Stimulated activated CD8-positive, alpha-beta memory T cell treated with anti-CD3 and anti-CD28 coated beads, Interleukin-7, amount 100 ng/mL, for 24 hours (primary cell): ENCODE data around the gene MFAP4.
A peak's percentile ranks its signal among the peaks of the same experiment; 100 is the strongest.
"Not testable (repeated sequence)": the region's sequence is repeated elsewhere in the genome, so short reads cannot be mapped to it uniquely, and the experiment has no call there.

Experiments
- DNase-seq: peaks from one replicate; pipeline ENCODE4 v3.0.0-alpha.2; 2020; ENCODE audit warnings: low read depth

The MFAP4 gene

DNA sequence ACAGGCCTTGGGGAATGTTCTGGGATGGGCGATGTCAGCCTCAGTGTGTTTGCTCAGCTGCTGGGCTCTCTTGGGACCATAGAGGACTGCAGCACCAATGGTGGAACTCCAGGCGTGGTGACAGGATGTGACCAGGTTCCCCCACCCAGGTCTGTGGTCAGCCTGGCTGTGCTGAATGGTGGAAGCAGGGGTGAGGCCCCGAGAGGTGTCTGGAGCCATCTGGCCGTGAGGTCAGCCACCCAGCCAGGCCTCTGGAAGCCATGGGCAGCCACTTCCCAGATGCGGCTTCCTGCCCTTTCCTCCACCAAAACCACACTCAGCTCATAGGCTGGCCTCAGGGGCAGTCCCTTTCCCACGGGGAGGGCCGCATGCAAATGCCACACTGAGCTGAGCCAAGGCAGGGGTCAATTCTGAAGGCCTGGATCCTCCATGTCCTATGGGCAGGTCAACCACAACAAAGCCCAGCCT lies 16.5 kb downstream of the MFAP4 start:
- no peak for DNase-seq

DNA sequence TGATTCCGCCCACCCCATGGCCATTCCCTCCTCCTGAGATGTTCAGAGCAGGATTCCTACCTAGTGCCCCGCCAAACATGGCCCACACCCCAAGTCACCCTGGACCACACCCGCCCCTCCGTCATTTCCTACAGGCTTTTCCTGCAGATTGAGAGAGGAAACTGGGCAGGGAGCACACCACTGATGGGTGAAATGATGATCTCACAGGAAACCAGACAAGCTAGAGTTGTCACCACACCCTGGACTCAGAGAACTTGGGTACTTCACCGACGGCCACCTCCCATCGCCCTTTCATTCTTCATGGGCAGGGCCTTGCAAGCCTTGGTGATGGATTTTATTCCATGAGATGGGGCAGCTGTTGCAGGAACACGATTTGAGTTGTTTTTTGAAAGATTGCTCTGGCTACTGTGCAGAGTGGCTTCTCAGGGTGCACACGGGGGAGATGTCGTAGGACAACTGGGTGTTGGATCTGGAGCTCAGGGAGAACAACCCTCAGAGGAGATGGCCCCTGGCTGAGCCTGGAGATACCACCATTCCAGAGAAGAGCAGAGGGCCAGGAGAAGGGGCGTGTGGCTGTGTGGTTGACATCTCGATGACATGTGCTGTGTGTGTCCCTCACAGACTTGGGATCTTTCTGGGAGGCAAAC lies 17.0 kb downstream of the MFAP4 start:
- DNase-seq, result no peak

DNA sequence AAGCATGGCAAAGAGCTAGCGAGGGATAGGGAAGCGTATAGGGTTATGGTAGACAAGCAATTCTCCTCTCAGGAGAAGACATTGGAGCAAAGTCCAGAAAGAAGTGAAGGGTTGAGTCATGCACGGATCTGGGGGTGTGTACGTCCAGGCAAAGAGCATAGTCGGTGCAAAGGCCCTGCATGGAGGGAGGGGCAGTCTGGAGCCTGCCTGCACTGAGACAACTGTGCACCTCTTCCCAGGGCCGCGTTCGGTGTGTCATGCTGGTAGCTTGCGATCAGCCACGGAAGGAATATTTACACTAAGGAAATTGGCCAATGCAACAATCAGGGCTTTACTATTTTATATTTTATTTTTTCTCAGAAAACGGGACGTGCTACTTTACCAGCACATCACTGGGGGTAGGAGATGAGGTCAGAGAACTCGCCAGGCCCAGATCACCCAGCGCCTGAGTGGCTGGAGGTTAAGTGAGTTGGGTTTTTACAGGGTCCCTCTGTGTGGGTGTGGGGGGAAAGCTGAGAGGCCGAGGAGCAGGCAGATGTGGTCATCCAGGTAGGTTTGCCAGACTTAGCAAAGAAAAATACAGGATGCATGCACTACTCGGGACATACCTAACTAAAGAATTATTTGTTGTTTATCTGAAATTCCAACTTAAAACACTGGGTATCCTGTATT lies 17.7 kb downstream of the MFAP4 start:
- no peak for DNase-seq

DNA sequence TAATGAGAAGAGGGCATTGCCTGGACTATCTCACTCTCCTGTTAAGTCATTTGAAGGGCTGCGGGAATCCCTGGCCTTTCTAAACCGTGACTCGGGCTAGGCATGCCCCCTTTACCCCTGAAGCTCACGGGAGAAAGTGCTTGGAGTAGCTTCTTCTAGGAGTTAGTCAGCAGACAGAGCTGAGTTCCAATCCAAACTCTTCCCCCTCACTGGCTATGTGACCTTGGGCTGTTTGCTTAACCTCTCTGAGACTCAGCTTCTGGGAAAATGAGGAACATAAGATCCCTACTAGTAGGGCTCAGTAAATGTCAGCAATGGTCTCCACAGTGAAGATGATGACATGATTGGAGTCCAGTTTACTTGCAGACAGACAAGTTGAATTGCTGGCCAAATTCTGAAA lies 18.8 kb downstream of the MFAP4 start:
- no peak for DNase-seq

DNA sequence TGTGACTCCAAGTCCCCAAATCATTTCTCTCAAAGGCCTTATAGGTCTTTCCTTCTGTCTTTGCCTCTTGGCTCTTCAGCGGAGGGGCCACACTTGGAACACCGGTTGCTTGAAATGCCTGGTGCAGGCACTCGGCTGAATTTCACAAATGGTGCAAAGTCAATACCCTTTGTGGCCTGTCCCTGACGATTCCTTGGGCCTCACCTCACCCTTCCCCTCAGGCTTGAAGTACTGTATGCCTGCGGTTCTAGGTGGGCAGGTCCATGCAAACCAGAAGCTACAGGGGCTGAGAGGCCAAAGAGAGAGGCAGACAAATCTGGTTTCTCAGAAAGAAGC lies 20.4 kb downstream of the MFAP4 start:
- DNase-seq, result no peak

DNA sequence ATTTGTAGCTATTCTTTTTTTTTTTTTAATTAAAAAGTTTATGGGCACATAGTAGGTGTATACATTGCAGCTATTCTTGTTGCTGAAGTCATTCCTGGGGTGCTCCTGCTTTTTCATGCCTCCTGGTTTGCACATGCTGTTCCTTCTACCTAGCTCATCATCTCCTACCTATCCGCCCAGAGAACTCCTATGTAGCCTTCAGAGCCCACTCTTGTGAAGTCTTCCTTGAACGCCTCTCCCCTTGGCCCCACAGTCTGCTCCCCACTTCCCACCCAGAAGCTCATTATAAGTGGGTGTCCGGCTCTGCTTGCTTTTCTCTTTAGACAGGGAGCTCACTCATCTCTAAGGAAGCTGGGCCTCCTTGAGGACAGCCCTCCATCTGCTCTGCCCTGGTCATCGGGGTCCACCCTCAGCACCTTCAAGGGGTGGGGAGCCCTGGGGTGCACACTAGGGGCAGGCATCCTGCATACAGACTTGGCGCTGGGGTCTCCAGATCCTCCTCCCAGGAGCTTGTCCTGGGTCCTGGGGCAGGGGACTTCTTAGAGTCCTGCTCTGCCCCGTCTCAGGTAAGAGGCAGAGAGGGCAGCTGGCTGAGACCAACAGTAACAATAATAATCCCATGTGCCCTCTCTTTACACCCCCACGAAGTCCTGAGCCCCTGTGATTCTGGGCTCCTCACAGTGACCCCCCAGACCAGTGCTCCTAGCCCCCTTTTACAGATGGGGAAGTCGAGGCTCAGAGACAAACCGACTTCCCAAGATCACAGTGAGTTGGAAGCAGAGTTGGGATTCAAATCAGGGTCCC lies 21.0 kb downstream of the MFAP4 start:
- no peak for DNase-seq

DNA sequence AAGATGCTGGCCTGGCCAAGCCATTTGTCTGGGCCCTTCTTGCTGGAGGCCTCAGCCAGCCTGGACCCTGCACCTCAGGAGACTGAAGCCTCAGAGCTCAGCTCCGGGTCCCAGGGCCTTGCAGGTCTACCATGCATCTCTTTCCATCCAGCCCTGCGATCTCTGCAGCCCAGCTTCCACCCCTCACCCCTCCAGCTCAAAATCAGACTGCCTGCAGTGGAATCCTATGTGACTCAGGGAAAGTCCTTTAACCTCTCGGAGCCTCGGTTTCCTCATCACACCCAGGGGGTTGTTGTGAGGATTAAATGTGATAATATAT lies 21.5 kb downstream of the MFAP4 start:
- no peak for DNase-seq

DNA sequence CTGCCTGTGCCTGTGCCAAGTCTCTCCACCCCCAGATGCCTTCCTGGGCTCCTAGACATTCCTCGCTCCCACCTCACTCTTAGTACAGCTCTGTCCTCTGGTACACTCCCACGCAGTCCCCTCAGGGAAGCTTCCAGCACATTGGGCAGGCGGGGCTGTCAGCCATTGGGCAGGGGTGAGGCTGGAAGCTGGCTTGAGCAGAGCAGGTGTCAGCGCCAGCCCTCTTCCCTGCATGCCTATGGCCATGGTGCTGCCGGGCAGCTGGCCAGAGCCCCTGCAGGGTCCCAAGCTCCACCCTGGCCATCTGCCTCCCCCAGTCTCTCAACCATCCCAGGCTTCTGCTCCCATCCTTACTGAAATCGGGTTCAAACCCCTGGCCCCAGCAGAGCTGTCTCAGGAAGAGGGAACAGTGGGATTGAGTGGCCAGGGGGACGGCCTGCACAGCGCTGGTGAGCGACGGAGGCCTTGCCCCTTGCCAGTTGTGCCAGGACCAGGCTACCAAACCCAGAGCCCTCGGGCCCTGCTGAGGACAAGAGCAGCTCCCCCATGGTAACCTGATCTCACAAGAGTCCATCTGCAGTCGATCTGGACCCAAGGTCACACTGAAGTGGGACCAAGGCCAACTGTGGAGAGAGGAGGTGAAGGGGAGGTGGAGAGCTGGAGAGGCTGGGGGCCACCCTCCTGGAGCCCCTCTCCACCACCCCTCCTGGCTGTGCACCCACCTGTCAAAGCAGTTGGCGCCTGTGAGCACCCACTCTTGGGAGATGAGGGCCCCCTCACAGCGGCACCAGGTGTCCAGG lies 22.1 kb downstream of the MFAP4 start:
- DNase-seq, result no peak

DNA sequence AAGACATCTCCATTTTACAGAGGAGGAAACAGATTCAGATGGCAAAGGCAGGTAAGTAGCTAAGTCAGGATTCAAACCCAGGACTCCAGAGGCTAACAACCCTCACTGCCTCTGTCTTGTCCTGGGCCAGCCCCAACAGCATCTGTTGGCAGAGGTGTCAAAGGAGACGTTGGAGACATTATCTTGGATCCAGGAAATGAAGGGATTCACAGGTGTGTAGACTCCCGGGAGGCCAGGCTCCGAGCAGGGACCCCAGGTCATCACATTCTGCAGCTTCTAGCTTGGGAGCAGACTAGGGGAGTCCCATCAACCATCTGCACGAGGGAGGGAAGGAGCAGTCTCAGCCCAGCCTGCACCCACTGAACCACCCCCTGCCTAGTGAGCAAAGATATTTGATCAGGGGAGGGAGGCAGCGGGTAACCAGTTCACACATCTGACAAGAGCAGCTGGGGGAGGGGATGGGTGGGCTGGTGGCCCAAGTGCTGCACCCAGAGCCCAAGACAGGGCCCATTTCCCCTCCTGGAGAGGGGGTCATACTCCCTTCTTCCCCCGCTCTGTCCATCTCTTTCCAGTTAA lies 23.4 kb downstream of the MFAP4 start:
- DNase-seq, result no peak

DNA sequence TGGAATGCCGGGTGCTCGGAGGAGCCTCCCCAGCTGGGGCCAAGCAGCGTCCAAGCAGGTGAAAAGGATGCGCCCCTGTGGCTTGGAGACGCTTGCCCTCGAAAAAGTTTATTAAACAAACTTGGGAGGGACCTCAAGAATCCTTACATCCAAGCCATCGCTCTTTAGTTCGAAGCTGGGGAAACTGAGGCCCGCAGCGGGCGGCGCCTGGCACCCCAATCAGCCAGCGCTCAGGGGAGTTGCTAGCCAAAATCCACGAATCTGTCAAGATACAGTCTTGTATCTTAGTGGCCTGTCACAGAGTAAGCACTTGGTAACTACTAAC lies 23.9 kb downstream of the MFAP4 start:
- no peak for DNase-seq

DNA sequence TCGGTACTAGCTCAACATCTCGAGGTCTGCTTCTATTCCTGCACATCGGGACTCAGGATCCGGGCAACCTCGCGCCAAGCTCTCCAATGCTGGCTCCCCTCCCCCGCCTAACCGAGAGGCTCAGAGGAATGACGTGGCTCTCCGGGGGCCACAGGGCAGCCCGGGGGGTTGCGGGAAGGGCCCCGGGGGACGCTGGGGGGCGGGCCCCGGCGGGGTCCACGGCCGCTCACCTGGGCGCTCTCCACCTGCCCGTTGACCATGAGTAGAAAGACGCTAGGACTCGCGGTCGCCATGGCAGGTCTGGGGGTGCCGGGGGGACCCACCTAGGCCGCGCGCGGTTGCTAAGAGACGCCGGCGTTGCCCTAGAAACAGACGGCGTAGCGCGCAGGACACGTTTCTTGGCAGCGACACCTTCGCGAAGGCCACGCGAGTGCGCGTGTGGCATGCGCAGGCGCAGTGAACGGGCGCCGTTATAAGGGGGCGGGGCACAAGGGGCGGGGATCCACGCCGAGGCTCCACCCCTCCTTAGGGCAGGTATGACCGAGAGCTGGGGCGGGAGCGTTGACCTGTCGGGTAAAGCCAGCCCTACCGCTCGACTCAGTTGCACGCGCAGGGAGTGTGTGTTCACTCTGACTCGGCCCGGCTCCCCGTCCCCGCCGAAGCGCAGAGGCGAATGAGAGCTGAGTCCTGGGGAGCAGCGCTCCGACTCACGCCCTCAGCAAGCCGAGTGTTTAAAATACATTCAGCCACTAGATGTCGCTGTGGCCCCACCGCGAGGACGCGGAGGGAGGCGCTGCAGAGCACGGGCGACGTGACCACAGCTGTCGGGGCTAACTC lies 24.5 kb downstream of the MFAP4 start, which contains the start of gene B9D1:
Gene B9D1, minus strand, starts transcription at position 447 of the 837 bp plus-strand sequence. Its CDS starts 154 bp downstream, at position 293.
- peak; percentile 87 for DNase-seq

DNA sequence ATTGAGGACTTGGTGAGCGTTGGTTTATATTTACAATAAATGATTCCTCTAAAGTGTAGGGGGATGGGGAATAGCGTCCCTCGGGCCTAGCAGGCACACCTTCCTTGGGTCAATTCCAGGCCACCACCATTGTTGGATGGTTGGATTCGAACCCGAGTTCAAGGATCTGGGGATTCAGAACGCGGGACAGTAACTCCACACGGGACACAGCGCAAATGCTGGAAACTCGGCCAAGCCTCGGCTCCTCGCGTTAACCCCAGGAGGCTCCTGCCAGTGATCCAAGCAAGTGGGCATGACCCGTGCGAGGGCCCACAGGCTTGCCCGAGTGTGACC lies 25.1 kb downstream of the MFAP4 start:
- DNase-seq, result no peak

DNA sequence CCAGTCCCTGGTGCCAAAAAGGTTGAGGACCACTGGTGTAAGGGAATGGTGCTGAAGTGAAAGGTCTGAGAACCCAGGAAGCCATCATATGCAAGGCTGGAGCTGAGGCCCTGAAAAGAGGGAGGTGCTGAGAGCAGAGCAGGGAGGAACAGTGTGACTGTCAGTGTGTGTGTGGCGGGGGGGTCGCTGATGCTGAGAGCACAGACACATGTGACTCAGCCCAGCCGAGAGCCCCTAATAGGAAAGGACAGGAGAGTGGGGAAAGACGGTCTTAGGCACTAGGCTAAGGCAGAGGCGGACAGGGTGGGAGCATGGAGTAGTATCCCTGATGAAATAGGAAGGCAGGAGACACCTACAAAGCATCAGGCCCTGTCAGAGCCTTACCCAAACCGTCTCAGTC lies 25.7 kb downstream of the MFAP4 start:
- no peak for DNase-seq

DNA sequence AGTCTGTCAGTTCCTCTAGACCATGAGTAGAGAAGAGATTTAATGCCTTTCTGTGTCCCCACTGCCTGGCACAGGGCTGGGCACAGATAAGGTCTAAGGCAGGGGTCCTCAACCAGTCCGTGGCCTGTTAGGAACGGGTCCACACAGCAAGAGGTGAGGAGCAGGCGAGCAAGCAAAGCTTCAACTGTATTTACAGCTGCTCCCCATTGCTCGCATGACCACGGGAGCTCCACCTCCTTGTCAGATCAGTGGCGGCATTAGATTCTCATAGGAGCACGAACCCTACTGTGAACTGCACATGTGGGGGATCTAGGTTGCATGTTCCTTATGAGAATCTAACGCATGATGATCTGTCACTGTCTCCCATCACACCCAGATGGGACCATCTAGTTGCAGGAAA lies 26.2 kb downstream of the MFAP4 start:
- DNase-seq, result no peak

DNA sequence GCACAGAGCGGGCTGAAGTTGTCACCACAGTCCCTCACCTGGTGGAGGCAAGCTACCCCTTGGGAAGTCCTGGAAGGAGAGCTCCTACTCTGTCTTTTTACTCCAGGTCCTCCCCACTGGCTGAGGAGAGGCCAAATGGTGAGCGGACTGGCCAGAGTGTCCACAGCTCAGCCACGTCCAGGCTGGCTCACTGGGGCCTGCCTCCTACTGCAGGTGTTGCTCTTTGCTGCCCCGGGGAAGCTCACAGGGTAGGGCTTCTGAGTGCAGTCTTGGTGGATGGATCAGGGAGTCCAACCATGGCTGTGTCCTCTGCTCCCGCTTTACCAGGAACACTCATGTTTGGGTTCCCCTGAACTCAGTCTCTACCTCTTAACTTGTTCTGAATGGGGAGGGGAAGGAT lies 27.1 kb downstream of the MFAP4 start:
- no peak for DNase-seq

DNA sequence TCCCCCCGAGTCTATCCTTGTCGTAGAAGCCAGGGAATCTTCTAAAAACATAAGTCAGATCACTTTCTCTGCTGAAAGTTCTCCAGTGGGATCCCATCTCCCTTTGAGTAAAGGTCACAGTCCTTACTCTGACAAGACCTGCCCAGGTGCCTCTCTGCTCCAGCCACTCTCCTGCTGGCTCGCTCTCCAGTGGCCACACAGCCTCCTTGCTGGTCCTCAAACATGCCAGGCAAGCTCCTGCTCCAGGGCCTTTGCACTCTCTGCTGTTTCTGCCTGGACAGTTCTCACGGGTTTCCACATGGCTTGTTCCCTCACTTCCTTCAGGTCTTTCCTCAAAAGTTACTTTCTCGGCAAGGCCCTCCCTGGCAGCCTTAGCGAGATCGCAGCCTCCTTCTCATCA lies 27.8 kb downstream of the MFAP4 start:
- no peak for DNase-seq

DNA sequence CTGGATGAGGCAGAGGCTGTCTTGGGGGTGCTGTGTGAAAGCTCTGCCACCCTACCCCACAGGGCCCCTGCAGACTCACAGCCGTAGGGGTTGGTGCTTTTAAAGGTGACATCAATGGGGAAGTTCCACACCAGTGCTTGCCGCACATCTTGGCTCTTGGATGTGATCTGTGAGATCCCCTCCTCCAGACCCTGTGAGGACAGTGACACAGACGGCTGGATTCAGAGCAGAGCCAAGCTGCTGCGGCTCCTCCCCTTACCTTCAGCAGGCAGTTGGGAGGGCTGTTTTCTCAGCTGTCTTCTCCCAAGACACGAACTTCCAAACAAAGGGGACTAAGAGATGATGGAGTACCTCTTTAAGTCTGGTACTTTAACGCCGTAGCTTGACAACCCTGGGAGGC lies 29.2 kb downstream of the MFAP4 start:
- no peak for DNase-seq

DNA sequence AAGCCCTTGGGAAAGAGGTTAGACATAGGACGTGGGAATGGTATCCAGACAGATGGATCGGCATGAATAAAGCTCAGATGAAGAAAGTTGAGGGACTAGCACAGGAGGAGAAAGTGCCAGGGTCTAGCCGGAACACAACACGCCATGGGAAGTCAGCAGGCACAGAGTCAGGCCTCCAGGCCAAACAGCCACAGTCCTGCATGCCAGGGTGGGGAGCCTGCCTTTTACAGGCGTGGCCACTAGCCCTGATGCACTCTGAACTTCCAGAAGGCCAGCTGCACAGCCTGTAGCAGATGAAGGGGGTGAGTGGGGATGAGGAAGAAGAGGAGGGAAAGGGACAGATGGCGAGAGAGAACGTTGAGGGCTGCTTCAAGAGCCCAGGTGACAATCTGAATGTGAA lies 29.6 kb downstream of the MFAP4 start:
- no peak for DNase-seq

DNA sequence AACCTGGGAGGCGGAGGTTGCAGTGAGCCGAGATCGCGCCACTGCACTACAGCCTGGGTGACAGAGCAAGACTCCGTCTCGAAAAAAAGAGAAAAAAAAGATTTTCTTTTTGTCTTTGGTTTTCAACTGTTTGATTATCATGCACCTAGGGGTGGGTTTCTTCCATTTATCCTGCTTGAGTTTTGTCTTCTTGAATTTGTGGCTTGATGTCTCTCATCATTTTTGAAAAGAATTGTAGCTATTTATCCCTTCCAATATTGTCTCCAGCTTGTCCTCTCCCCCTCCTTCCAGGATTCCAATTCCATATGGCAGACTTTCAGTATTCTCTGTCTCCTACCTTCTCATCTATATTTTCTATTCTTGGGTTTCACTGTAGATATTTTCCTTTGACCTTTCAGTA lies 32.2 kb downstream of the MFAP4 start:
- DNase-seq, result no peak

DNA sequence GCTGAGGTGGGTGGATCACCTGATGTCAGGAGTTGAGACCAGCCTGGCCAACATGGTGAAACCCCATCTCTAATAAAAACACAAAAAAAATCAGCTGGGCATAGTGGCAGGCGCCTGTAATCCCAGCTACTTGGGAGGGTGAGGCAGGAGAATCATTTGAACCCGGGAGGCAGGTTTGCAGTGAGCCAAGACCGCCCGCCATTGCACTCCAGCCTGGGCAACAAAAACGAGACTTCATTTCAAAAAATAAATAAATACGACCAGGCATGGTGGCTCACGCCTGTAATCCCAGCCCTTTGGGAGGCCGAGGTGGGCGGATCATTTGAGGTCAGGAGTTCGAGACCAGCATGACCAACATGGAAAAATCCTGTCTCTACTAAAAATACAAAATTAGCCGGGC lies 33.6 kb downstream of the MFAP4 start:
- DNase-seq, result not testable (repeated sequence)

DNA sequence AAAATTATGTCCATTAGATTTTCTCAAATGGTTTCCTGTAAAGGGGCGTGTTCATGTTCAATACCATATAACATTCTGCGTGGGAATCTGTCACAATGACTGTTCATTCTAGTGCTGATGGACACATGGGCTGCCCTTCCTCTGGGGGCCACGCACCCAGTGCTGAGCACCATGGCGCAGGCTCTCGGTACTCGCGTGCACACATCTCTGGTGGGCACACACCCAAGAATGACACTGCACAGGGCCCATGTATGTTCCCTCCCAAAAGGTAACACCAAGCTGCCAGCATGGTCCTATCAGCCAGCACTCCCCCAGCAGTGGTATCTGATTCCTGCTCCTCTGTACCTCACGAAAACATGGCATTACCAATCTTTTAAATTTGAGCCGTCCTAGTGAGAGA lies 38.2 kb downstream of the MFAP4 start:
- DNase-seq, result no peak
